Mucosa of stomach (tissue), 1 donor: ENCODE results near the gene PREX1.

Experiments
- H3K27me3 ChIP-seq: one replicate; pipeline ENCODE4 v1.7.0; 2013; ENCODE audit warnings: mild to moderate bottlenecking, low read length; ENCODE audit not compliant: control insufficient read depth, insufficient read depth
- H3K36me3 ChIP-seq: one replicate; pipeline ENCODE4 v1.7.0; 2013; ENCODE audit warnings: low read length; ENCODE audit not compliant: control insufficient read depth, insufficient read depth
- H3K4me1 ChIP-seq: one replicate; pipeline ENCODE4 v1.7.0; 2013; ENCODE audit warnings: mild to moderate bottlenecking, low read length; ENCODE audit not compliant: control insufficient read depth, insufficient read depth
- H3K4me3 ChIP-seq: one replicate; pipeline ENCODE4 v1.7.0; 2013; ENCODE audit warnings: low read length
- H3K9ac ChIP-seq: one replicate; pipeline ENCODE4 v1.7.0; 2013; ENCODE audit warnings: mild to moderate bottlenecking, low read length, moderate library complexity
- H3K9me3 ChIP-seq: one replicate; pipeline ENCODE4 v1.7.0; 2013; ENCODE audit warnings: mild to moderate bottlenecking, low read length, moderate library complexity; ENCODE audit not compliant: control insufficient read depth
- donor health status: Pancreatic carcinoma.

The PREX1 gene

DNA sequence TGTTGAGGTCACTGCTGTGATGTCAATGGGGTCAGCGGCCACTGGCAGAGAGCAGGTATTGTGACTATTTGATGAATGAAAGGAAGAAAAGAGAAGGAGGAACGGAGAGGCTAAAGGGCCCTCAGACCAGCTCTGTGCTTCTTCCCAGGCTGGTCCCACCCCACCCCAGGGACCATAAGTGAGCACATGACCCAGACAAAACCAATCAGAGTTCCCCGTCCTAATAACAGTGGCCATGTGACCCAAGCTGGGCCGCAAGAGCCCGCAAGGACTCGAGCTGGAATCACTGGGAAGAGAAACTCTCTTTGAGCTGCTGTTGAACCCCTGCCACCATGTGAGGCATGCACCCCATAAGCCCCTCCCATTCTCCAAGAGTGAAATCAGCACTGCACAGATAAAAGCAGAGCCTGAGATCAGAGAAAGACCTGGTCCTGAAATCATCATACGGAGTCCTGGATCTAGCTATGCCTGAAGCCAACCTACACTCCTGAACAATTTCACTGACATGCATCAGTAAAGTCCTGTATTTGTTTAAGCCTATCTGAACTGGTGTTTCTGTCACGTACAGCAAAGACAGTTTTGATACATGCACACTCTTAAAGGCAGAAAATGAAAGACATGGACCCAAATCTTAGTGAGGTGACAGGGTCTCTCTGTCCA is 90.2 kb downstream of the PREX1 start:
- Histone ChIP-seq H3K9me3 (no peaks in the 10 kb centered on the region), H3K27me3 (no peaks in the 10 kb centered on the region), H3K9ac (no peak overlapping the region), H3K4me1 (no peaks in the 10 kb centered on the region), H3K36me3 (no peaks in the 10 kb centered on the region), H3K4me3 (no peak overlapping the region)

DNA sequence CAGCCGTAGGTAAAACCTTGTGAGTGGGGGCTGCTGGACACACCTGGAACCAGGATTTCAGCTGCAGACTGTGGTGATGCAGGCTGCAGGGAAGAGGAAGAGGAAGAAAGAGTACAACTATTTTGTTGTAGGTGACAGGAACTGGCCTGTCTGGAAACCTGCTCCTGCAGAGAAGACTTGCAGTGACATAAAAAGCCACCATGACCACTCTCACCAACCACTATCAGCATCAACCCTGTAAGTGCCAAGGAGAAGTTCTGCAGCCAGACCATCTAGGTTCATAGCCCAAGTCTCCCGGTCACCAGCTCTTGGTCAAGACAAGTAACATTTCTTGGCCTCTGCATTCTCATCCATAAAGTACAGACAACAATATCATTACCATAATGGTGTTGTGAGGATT is 91.2 kb downstream of the PREX1 start:
- Histone ChIP-seq H3K27me3 (no peaks in the 10 kb centered on the region), H3K36me3 (no peaks in the 10 kb centered on the region), H3K9me3 (no peaks in the 10 kb centered on the region), H3K4me3 (no peak overlapping the region), H3K4me1 (no peaks in the 10 kb centered on the region), H3K9ac (no peak overlapping the region)

DNA sequence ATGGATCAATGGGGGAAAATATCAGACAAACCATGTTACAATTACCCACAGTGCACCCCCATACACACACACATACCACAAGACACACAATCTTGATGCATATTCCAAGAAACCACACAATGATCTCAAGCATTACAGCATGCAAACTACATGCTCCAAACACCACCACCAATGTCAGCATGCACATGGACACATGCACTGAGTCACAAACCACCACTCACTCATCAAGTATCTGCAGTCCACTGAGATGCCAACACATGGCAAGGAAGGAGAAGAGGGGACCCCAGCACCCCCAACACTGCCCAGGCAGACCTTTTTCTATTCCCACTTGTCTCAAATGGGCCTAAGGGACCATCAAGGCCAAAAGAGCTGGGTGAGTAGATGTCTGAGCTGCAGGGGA is 91.6 kb downstream of the PREX1 start:
- H3K4me3 ChIP-seq = no peak overlapping the region
- no peaks in the 10 kb centered on the region for H3K36me3 ChIP-seq
- H3K9ac ChIP-seq = no peak overlapping the region
- no peaks in the 10 kb centered on the region for H3K9me3 ChIP-seq
- no peaks in the 10 kb centered on the region for H3K27me3 ChIP-seq
- H3K4me1 ChIP-seq = no peaks in the 10 kb centered on the region

- Histone ChIP-seq H3K36me3 (no peaks in the 10 kb centered on the region), H3K4me3 (no peak overlapping the region), H3K9me3 (no peaks in the 10 kb centered on the region), H3K4me1 (no peaks in the 10 kb centered on the region), H3K9ac (no peak overlapping the region), H3K27me3 (no peaks in the 10 kb centered on the region)
Observed at GRCh38 chr20:48735112-48735511, 92.7 kb downstream of the PREX1 start.

DNA sequence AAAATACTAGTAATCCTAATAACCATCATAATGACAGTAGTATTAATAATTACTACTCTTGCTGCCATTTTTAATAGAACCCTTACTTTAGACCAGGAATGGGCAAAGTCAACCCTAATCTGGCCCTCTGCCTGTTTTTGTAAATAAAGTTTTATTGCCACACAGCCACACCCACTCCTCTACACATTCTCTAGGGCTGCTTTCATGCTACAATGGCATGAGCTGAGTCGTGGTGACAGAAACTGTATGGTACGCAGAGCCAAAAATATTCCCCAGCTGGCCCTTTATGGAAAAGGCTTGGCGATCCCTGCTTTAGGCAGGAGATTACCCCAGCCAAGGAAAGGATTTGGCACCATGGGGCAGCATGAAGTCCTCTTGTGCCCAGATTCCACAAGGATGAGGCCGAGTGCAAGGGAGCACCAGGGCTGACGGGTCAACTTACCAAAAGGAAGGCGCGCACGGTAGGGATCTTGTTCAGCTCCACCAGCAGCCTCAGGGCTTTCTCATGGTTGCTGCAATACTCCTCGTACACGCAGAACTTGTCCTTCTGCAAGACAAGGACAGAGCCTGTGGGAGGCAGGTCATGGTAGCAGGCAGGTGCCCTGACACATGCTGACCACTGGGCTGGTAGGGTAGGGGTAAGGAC is 93.6 kb downstream of the PREX1 start:
- no peaks in the 10 kb centered on the region for H3K9me3 ChIP-seq
- no peaks in the 10 kb centered on the region for H3K36me3 ChIP-seq
- no peaks in the 10 kb centered on the region for H3K4me1 ChIP-seq
- no peak overlapping the region for H3K4me3 ChIP-seq
- no peak overlapping the region for H3K9ac ChIP-seq
- H3K27me3 ChIP-seq = no peaks in the 10 kb centered on the region

DNA sequence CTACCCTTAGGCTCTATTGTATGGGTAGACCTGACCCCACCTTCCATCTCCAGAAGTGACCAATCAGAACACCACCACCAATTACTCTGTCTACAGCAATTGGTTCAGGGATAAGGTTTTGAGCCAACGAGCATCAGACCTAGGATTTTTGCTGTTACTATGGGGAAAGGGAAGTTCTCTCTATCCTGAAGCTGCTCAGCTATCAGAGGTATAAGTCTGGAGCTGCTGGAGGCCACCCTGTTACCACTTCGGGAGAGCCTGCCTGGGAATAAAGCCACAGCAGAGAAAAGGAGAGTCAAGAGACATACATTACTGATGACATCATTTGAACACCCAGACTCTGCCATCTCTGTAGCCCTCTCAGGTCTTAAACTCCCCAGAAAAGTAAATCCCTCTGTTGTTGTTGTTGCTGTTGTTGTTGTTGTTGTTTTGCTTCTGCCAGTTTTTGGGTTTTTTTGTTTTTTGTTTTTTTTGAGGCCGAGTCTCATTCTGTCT is 94.5 kb downstream of the PREX1 start:
- H3K36me3 ChIP-seq = no peaks in the 10 kb centered on the region
- no peaks in the 10 kb centered on the region for H3K27me3 ChIP-seq
- H3K4me1 ChIP-seq = no peaks in the 10 kb centered on the region
- no peak overlapping the region for H3K9ac ChIP-seq
- H3K4me3 ChIP-seq = no peak overlapping the region
- H3K9me3 ChIP-seq = no peaks in the 10 kb centered on the region

DNA sequence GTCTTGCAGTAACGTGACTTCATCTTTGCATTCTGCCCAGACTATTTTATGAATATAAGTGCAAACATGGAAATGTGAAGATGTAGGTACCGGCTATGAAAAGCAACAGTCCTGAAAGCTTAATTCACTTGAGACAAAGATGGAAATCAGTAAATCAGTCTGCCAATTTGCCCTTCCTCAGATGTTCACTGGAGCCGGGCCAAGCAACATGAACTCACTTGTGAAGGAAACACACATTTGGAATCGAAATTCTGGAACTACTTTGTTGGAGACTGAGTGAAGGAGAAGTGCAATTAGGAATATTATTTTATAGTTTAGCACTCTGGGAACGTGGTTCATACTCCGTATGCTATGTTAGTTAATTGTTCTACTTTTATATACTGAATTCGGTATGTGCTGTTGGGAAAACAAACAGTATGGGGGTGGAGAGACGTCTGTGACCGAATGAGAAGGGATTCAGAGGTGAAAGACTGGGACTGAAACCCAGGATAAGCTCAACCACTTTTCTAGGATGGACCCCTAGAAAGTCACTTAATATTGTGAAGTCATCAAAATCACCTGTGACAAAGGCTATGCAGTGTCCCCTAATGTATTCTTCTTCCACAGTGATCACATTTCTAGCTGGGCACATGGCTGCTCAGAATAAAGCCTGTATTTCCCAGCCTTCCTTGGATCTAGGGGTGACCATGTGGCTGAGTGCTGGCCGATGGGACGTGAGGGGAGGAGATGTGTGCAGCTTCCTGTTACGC is 95.5 kb downstream of the PREX1 start:
- Histone ChIP-seq H3K36me3 (no peaks in the 10 kb centered on the region), H3K4me3 (no peak overlapping the region), H3K27me3 (no peaks in the 10 kb centered on the region), H3K4me1 (no peaks in the 10 kb centered on the region), H3K9me3 (no peaks in the 10 kb centered on the region), H3K9ac (no peak overlapping the region)

- no peaks in the 10 kb centered on the region for H3K27me3 ChIP-seq
- H3K36me3 ChIP-seq = no peaks in the 10 kb centered on the region
- H3K9me3 ChIP-seq = no peaks in the 10 kb centered on the region
- H3K4me3 ChIP-seq = no peak overlapping the region
- H3K9ac ChIP-seq = no peak overlapping the region
- H3K4me1 ChIP-seq = no peaks in the 10 kb centered on the region
Observed at GRCh38 chr20:48731536-48731935, 96.3 kb downstream of the PREX1 start.

- Histone ChIP-seq H3K4me3 (no peak overlapping the region), H3K36me3 (no peaks in the 10 kb centered on the region), H3K4me1 (no peaks in the 10 kb centered on the region), H3K9ac (no peak overlapping the region), H3K27me3 (no peaks in the 10 kb centered on the region), H3K9me3 (no peaks in the 10 kb centered on the region)
Observed at GRCh38 chr20:48730977-48731376, 96.8 kb downstream of the PREX1 start.

DNA sequence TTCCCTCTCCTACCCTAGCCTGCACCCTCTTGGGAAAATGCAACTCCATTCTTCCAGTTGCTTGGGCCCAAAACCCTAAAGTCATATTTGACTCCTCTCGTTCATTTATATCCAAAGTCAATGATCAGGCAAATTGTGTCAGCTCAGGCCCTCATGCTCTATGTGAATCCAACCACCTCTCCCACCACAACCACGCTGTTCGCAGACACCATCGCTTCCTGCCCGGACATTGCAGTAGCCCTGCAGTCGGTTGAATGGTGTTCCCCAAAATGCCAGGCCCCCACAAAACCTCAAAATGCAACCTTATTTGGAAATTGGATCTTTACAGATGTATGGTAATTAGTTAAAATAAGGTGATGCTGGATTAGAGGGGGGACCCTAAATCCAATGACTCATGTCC is 98.3 kb downstream of the PREX1 start:
- Histone ChIP-seq H3K36me3 (no peaks in the 10 kb centered on the region), H3K9ac (no peak overlapping the region), H3K4me3 (no peak overlapping the region), H3K4me1 (peaks cover under 1% of the 10 kb centered on the region), H3K9me3 (no peaks in the 10 kb centered on the region), H3K27me3 (no peaks in the 10 kb centered on the region)

DNA sequence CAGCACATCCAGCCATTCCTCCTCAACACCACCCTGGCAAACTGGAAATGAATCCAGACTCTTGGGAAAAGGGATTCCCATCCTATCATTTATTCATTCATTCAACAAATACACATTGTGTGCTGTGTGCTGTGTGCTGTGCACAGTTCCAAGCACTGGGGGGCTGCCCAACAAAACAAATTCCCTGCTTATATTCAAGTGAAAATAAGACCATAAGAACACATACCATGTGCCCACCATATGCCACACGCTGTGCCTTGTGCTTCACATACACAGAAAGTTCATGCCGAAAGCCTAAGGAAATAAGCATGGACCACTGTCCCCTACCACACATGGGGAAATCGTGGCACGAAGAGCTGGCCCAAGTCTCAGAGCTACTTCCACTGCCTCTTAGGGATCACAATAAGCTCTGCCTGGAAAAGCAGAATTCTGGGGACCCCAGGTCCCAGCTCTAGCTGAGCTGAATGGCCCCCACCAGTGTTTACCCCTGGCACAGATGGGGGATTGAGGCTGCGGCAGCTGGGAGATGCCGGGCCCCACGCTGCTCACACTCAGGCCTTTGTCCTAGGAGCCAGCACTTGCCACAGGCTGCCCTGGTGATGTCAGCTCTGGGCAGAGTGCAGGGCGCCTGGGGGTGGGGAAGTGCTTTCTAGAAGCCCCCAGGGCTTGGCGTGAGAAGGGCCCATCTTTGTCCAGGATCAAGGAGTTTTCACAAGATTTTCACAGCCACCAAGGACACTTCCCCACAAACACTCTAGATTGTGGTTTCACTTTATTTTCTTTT is 99.6 kb downstream of the PREX1 start:
- no peaks in the 10 kb centered on the region for H3K9me3 ChIP-seq
- no peak overlapping the region for H3K4me3 ChIP-seq
- no peak overlapping the region for H3K9ac ChIP-seq
- H3K27me3 ChIP-seq = no peaks in the 10 kb centered on the region
- H3K36me3 ChIP-seq = no peaks in the 10 kb centered on the region
- peaks cover 14% of the 10 kb centered on the region for H3K4me1 ChIP-seq

GRCh38 chr20:48727226-48727625 is 100.6 kb downstream of the PREX1 start:
- Histone ChIP-seq H3K9ac (no peak overlapping the region), H3K27me3 (no peaks in the 10 kb centered on the region), H3K9me3 (no peaks in the 10 kb centered on the region), H3K4me3 (no peak overlapping the region), H3K4me1 (peaks cover 24% of the 10 kb centered on the region), H3K36me3 (no peaks in the 10 kb centered on the region)
